Astrocyte of the cerebellum (primary cell): ENCODE data around the gene ARFIP1.

Source experiments
- DNase-seq: peaks from one replicate; pipeline ENCODE4 v3.0.0-alpha.2; 2011; ENCODE audit warnings: low read depth
- H3K4me3 ChIP-seq: 2 replicates; pipeline ENCODE4 v1.5.1; 2011; ENCODE audit warnings: mild to moderate bottlenecking, low read depth, low read length, moderate library complexity
- in situ Hi-C: cut with HindIII; loops from 2 replicates; pipeline ENCODE4 v1.10.0; 2017; ENCODE audit warnings: low sequenced_read_pairs
- TF ChIP-seq, protein P1 (sequence below): IDR thresholded peaks from 2 replicates; pipeline ENCODE4 v1.5.1; 2012; ENCODE audit warnings: low read length, low read depth, moderate library complexity, mild to moderate bottlenecking; ENCODE audit errors: missing control alignments

ARFIP1 gene

DNA sequence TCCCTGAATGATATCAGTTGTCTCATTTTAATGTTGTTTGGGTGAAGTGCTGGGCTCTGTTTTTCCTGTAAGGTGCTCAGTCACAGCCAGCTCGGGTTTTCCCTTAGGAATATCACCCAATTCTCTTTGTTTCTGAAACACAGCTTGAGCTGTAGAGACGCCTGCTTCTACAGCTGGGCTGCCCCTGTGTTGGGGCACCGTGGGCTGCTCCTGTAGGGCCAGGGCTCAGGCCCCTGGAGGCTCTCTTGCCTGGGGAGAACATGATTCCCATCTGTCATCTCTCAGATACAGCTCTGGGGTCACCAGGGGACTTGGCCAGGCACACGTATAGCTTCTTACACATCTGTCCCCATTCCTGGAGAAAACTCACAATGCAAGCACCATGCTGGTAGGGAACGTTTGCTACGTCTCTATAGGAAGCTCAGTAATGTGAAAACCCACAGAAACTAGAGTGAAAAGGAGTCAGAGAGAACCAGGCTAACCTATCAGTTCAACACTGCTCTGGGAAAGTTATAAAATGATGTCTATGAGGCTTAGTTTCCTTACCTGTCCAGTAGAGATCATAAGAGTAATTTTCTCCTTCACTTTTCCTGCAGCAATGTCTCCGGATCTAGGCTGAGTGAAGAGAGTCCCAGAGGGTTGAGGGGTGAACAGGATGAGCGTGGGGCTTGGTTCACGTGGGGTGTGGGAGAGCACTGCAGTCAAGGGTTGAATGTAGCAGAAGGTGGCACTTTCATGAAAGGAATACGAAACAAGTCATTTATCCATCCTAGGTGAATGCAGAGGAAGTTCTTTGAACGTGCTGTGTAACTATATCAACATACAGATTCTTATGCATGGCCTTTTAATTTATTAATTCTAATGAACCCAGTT lies 170.9 kb downstream of the ARFIP1 start:
- TF ChIP-seq, protein P1, sequence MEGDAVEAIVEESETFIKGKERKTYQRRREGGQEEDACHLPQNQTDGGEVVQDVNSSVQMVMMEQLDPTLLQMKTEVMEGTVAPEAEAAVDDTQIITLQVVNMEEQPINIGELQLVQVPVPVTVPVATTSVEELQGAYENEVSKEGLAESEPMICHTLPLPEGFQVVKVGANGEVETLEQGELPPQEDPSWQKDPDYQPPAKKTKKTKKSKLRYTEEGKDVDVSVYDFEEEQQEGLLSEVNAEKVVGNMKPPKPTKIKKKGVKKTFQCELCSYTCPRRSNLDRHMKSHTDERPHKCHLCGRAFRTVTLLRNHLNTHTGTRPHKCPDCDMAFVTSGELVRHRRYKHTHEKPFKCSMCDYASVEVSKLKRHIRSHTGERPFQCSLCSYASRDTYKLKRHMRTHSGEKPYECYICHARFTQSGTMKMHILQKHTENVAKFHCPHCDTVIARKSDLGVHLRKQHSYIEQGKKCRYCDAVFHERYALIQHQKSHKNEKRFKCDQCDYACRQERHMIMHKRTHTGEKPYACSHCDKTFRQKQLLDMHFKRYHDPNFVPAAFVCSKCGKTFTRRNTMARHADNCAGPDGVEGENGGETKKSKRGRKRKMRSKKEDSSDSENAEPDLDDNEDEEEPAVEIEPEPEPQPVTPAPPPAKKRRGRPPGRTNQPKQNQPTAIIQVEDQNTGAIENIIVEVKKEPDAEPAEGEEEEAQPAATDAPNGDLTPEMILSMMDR = no peak
- in situ Hi-C loops = no loop called here

DNA sequence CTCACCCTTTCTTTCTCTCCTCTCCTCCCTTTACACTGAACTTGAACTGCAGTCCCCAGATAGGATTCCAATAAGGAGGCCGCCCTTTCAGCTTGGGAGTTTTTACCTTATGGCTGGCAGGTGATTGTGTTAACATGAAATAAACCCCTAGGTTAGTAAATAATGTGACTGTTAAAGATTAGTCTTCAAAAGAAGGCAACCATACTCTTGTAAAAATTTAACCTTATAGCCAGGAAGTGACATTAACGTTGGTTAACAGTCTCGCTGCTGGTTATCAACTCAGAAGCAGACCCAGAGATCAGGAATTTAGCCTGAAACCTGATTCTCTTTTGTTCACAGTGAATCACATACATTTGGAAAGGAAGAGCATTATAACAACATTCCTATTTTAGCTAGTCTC lies 171.6 kb downstream of the ARFIP1 start:
- TF ChIP-seq, protein P1 = no peak
- in situ Hi-C loops = no loop called here
- no peak for DNase-seq

More for the DNA sequence above, 170.9 kb downstream of the ARFIP1 start:
- no peak for DNase-seq
- H3K4me3 ChIP-seq = no peak overlapping the region

DNA sequence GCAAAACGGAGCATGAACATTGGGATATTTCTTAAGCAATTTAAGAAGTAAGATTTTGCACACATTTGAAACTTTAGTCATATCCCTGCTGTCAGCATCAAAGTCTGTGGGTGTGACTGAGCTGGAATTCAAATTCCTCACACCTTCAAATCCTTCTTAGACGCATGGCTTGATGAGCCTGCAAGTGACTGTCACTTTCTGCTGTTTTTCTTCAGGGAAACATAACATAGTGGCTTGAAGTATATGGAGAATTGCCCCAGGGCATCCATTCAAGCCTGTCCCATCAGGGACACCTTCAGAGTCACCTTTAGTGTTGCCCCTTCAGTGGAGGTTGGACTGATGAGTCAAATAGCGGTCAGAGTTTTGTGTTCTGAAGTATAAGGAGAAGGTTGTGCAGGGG lies 173.8 kb downstream of the ARFIP1 start:
- no peak for DNase-seq
- in situ Hi-C loops = no loop called here
- TF ChIP-seq, protein P1 = no peak

More for the DNA sequence above, 171.6 kb downstream of the ARFIP1 start:
- H3K4me3 ChIP-seq = no peak overlapping the region

DNA sequence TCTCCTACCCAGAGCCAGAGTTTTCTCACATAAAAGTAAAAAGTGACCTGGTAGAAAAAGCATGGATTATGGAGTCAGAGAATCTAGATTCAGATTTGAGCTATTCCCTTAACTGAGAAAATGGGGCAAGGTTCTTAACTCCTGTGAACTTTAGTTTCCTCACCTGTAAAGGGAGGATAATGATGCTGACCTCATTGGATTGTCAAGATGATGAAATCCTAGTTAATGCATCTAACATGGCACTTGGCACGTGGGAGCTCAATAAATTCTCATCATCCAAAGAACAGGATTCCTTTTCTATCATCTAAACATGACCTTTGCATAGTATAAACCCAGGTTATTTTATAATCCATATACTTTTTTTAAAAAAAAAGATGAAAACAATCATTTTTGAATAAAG lies 175.0 kb downstream of the ARFIP1 start:
- in situ Hi-C loops = no loop called here
- no peak for DNase-seq
- TF ChIP-seq, protein P1 = no peak

More for the DNA sequence above, 173.8 kb downstream of the ARFIP1 start:
- H3K4me3 ChIP-seq = no peak overlapping the region

DNA sequence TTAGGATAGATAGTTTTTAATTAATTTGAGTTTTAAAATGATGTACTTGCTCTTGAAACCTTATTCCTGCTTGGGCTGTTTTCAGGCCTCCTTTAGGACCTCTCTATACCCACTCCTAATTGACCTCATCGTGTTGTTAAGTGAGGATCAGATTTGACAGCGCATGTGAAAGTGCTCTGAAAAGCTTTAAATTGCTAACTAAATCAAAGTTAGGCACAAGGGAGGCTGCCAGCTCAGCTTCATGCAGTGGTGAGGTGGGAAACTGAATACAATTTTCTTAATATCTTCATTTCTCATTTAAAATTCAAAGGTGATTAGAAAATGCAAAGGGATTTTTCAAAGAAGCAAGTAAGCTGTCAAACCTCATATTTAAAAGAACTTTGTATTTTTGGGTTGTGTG lies 176.4 kb downstream of the ARFIP1 start:
- TF ChIP-seq, protein P1 = no peak
- no peak for DNase-seq
- in situ Hi-C loops = no loop called here
- no peak overlapping the region for H3K4me3 ChIP-seq

More for the DNA sequence above, 175.0 kb downstream of the ARFIP1 start:
- no peak overlapping the region for H3K4me3 ChIP-seq

DNA sequence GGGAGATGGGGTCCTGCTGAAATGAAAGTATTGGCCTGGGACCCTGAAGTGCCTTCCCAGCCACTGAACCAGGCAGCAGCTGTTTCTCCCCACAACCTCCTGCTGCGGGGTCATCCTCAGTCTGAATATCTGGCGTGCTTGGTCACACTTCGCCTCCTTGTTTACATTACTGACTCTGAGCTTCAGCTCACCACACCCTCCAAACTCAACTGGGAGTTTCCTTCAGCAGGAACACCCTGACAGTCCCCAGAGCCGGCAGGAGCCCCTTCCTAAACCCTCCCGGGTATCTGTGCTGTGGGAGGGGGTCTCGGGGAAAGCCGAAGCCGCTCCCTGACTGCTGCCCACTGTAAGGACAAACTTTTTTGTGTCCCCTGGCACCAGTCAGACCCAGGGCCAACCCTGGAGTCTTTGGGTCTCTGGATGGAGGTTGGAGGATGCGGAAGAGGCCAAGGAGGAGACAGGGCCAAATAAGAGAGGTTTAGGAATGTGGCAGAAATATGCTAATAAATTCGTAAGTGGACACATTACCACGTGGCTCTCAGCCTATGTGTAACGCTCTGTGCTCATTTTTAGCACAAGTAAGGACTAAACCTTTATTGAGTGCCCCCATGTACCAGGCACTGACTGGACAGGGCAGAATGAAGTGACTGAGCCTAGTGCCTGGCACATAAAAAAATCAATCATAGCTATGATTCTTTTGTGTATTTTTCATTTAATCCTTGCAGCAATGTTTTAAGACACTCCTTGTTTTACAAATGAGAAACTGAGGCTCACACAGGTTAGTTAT lies 177.1 kb downstream of the ARFIP1 start:
- in situ Hi-C loops = no loop called here

More for the DNA sequence above, 177.1 kb downstream of the ARFIP1 start:
- DNase-seq = peak; percentile 23
- TF ChIP-seq, protein P1 = no peak
- H3K4me3 ChIP-seq = no peak overlapping the region
